GM19372 (cell line): ENCODE results near the gene PRSS58.

Experiments used
- ATAC-seq: cut with Tn5 transposase; IDR thresholded peaks from one replicate; pipeline ENCODE4 v1.9.1; 2021; ENCODE audit warnings: mild to moderate bottlenecking, low read depth, moderate library complexity; ENCODE audit not compliant: unreplicated experiment

PRSS58 gene

DNA sequence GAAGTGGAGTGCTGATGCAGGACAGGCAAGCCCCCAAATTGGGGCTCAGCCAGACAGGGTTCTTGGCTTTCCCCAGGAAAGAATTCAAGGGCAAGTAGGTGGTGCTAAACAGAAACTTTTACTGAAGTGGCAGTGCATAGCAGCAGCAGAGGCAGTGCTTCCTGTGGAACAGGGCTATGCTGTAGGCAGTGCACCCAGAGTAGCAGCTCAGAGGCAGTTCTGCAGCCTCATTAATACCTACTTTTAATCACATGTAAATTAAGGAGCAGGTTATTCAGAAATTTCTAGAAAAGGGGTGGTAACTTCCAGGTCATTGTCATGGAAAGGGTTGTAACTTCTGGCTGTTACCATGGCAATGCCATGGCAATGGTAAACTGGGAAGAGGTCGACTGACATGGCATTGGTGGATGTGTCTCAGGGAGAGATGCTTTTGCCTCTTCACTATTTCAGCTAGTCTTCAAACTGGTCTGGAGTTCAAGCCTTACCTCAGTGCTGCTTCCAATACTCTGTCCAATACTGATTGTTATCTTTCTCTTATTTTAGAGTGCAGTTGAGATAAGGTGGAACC is 29.2 kb downstream of the PRSS58 start:
- no peak for ATAC-seq
